H9 (cell line): ENCODE measurements around the gene NFE2. TPM values are rescaled to one million over a fixed set of nuclear protein-coding genes. Genes with fewer than 3 reads are reported as not detected.

Experiments used
- DNase-seq: peaks from one replicate; pipeline ENCODE4 v3.0.0-alpha.2; 2017
- H2AFZ ChIP-seq: one replicate; pipeline ENCODE4 v1.6.1; 2013; ENCODE audit warnings: mild to moderate bottlenecking, low read length, control low read depth, moderate library complexity
- H2AK5ac ChIP-seq: 2 replicates; pipeline ENCODE4 v1.6.1; 2013; ENCODE audit warnings: low read length, control low read depth, mixed read lengths; ENCODE audit not compliant: insufficient read length
- H2BK120ac ChIP-seq: one replicate; pipeline ENCODE4 v1.6.1; 2013; ENCODE audit warnings: low read depth, mild to moderate bottlenecking, low read length, control low read depth, inconsistent platforms; ENCODE audit not compliant: poor library complexity, severe bottlenecking
- H2BK12ac ChIP-seq: 2 replicates; pipeline ENCODE4 v1.6.1; 2013; ENCODE audit warnings: low read length, control low read depth, mixed read lengths, low read depth; ENCODE audit not compliant: insufficient read length
- H2BK15ac ChIP-seq: 2 replicates; pipeline ENCODE4 v1.6.1; 2013; ENCODE audit warnings: low read depth, low read length, control low read depth
- H2BK20ac ChIP-seq: one replicate; pipeline ENCODE4 v1.6.1; 2013; ENCODE audit warnings: low read depth, mild to moderate bottlenecking, low read length, control low read depth, inconsistent platforms; ENCODE audit not compliant: poor library complexity, severe bottlenecking
- H2BK5ac ChIP-seq: 2 replicates; pipeline ENCODE4 v1.6.1; 2013; ENCODE audit warnings: low read length, control low read depth, mixed read lengths; ENCODE audit not compliant: insufficient read length
- H3K14ac ChIP-seq: 2 replicates; pipeline ENCODE4 v1.6.1; 2013; ENCODE audit warnings: low read length, control low read depth; ENCODE audit not compliant: insufficient read depth
- H3K18ac ChIP-seq: 2 replicates; pipeline ENCODE4 v1.6.1; 2013; ENCODE audit warnings: low read depth, mild to moderate bottlenecking, mixed read lengths, low read length, control low read depth; ENCODE audit not compliant: insufficient read length
- H3K23ac ChIP-seq: 2 replicates; pipeline ENCODE4 v1.6.1; 2013; ENCODE audit warnings: low read length, control low read depth, mixed read lengths, low read depth; ENCODE audit not compliant: insufficient read length
- H3K23me2 ChIP-seq: 2 replicates; pipeline ENCODE4 v1.6.1; 2013; ENCODE audit warnings: low read depth, mild to moderate bottlenecking, mixed read lengths, low read length, control low read depth; ENCODE audit not compliant: insufficient read length, poor library complexity, severe bottlenecking
- H3K27ac ChIP-seq: 2 replicates; pipeline ENCODE4 v1.5.1; 2013; ENCODE audit warnings: low read length, control low read depth, mixed read lengths, low read depth; ENCODE audit not compliant: insufficient read length
- H3K27me3 ChIP-seq: 2 replicates; pipeline ENCODE4 v1.6.1; 2013; ENCODE audit warnings: low read length, control low read depth, inconsistent platforms; ENCODE audit not compliant: insufficient read depth
- H3K4ac ChIP-seq: 2 replicates; pipeline ENCODE4 v1.6.1; 2013; ENCODE audit warnings: low read depth, mild to moderate bottlenecking, control low read depth, inconsistent platforms, low read length, moderate library complexity
- H3K4me1 ChIP-seq: 2 replicates; pipeline ENCODE4 v1.6.1; 2013; ENCODE audit warnings: low read length, control low read depth, inconsistent platforms; ENCODE audit not compliant: insufficient read depth
- H3K4me2 ChIP-seq: 2 replicates; pipeline ENCODE4 v1.6.1; 2013; ENCODE audit warnings: low read length, control low read depth, mixed read lengths; ENCODE audit not compliant: insufficient read length, insufficient read depth
- H3K56ac ChIP-seq: 2 replicates; pipeline ENCODE4 v1.6.1; 2013; ENCODE audit warnings: low read depth, mild to moderate bottlenecking, mixed read lengths, low read length, control low read depth; ENCODE audit not compliant: insufficient read length
- H3K79me1 ChIP-seq: 2 replicates; pipeline ENCODE4 v1.6.1; 2013; ENCODE audit warnings: low read depth, mild to moderate bottlenecking, moderate library complexity, low read length, control low read depth, inconsistent platforms; ENCODE audit not compliant: insufficient read depth, poor library complexity, severe bottlenecking
- H3K79me2 ChIP-seq: 2 replicates; pipeline ENCODE4 v1.6.1; 2013; ENCODE audit warnings: low read length, control low read depth, inconsistent platforms; ENCODE audit not compliant: insufficient read depth
- H3K9ac ChIP-seq: 2 replicates; pipeline ENCODE4 v1.6.1; 2013; ENCODE audit warnings: low read length, control low read depth, mixed read lengths; ENCODE audit not compliant: insufficient read length; ENCODE audit errors: extremely low read depth
- H3K9me3 ChIP-seq: one replicate; pipeline ENCODE4 v1.6.1; 2013; ENCODE audit warnings: low read depth, low read length, inconsistent platforms; ENCODE audit not compliant: control insufficient read depth
- H3T11ph ChIP-seq: one replicate; pipeline ENCODE4 v1.6.1; 2013; ENCODE audit warnings: mild to moderate bottlenecking, low read length, control low read depth, inconsistent platforms
- H4K20me1 ChIP-seq: one replicate; pipeline ENCODE4 v1.6.1; 2013; ENCODE audit not compliant: control insufficient read depth, insufficient read length, insufficient read depth
- H4K5ac ChIP-seq: 2 replicates; pipeline ENCODE4 v1.6.1; 2013; ENCODE audit warnings: low read depth, mild to moderate bottlenecking, mixed read lengths, low read length, control low read depth; ENCODE audit not compliant: insufficient read length
- H4K8ac ChIP-seq: replicated peaks from 2 replicates; pipeline ENCODE4 v1.6.1; 2013; ENCODE audit warnings: low read length, control low read depth, mixed read lengths, low read depth; ENCODE audit not compliant: insufficient read length
- H4K91ac ChIP-seq: 2 replicates; pipeline ENCODE4 v1.6.1; 2013; ENCODE audit warnings: low read depth, mild to moderate bottlenecking, moderate library complexity, mixed read lengths, low read length, control low read depth; ENCODE audit not compliant: insufficient read length
- H3K27ac Mint-ChIP-seq, 3 experiments: 2 replicates in 2 of 3; 3 replicates in 1 of 3; pipeline ENCODE4 v1.8.0; 2020 to 2021; ENCODE audit warnings: mixed read lengths in 3 of 3, mild to moderate bottlenecking in 1 of 3, moderate library complexity in 1 of 3
- H3K27me3 Mint-ChIP-seq: 2 replicates; pipeline ENCODE4 v1.8.0; 2021; ENCODE audit warnings: low read depth, mild to moderate bottlenecking, moderate library complexity, mixed read lengths
- H3K36me3 Mint-ChIP-seq, 3 experiments: 2 replicates in 2 of 3; 3 replicates in 1 of 3; pipeline ENCODE4 v1.8.0; 2020 to 2021; ENCODE audit warnings: low read depth in 3 of 3, mixed read lengths in 3 of 3; ENCODE audit not compliant: insufficient read depth in 1 of 3
- H3K4me1 Mint-ChIP-seq, 2 experiments: 2 replicates each; pipeline ENCODE4 v1.8.0; 2020; ENCODE audit warnings: mixed read lengths in 2 of 2
- H3K4me3 Mint-ChIP-seq, 2 experiments: 2 replicates in 1 of 2; 3 replicates in 1 of 2; pipeline ENCODE4 v1.8.0; 2020 to 2021; ENCODE audit warnings: mild to moderate bottlenecking in 2 of 2, mixed read lengths in 2 of 2, moderate library complexity in 1 of 2
- H3K9me3 Mint-ChIP-seq, 2 experiments: 2 replicates in 1 of 2; 3 replicates in 1 of 2; pipeline ENCODE4 v1.8.0; 2020; ENCODE audit warnings: mild to moderate bottlenecking in 2 of 2, mixed read lengths in 2 of 2, moderate library complexity in 1 of 2
- CTCF ChIP-seq: fragments of 200-600 bp; sonication (generic); conservative IDR thresholded peaks from 3 replicates; pipeline ENCODE4 v1.8.0; 2021; ENCODE audit warnings: antibody characterized with exemption, mild to moderate bottlenecking
- total RNA-seq: library from RNA; stranded (reverse); gene quantifications from 2 replicates; pipeline ENCODE4 v1.2.1, GENCODE V29; 2021

NFE2 gene
- total RNA-seq, 1 experiment from 2014 or later: 1.2 TPM

GRCh38 chr12:54258201-54258681 lies 42.6 kb downstream of the NFE2 start:
- H3K4me1 Mint-ChIP-seq: peaks cover 44 to 56% of the 10 kb centered on the region in 2 experiments
- no peaks in the 10 kb centered on the region for H3K27me3 Mint-ChIP-seq

More at GRCh38 chr12:54258201-54258681, 42.6 kb downstream of the NFE2 start:
- Histone ChIP-seq H4K8ac (no peak overlapping the region), H3K9me3 (no peaks in the 10 kb centered on the region), H3K23ac (no peak overlapping the region), H2AFZ (no peak overlapping the region), H3K79me2 (no peaks in the 10 kb centered on the region; the same call in 1 of the 2 replicates), H3K56ac (no peak overlapping the region), H2BK12ac (no peak overlapping the region), H3K4me1 (peaks cover 14% of the 10 kb centered on the region; the same call in 1 of the 2 replicates), H4K20me1 (no peaks in the 10 kb centered on the region), H2BK120ac (no peak overlapping the region), H3K27ac (peak overlapping the region; percentile 79), H3T11ph (no peak overlapping the region), H3K18ac (no peak overlapping the region), H2BK15ac (no peak overlapping the region), H4K5ac (no peak overlapping the region), H2AK5ac (no peak overlapping the region), H3K4ac (no peak overlapping the region), H4K91ac (no peak overlapping the region), H2BK20ac (no peak overlapping the region), H3K79me1 (no peaks in the 10 kb centered on the region), H2BK5ac (no peak overlapping the region), H3K9ac (peak overlapping the region; percentile 20), H3K27me3 (no peaks in the 10 kb centered on the region), H3K23me2 (peaks cover 3% of the 10 kb centered on the region), H3K4me2 (peak overlapping the region; percentile 88), H3K14ac (no peak overlapping the region; the same call in 1 of the 2 replicates)
- Mint-ChIP-seq H3K9me3 (no peaks in the 10 kb centered on the region), H3K4me3 (peak overlapping the region; percentile 47 to 72), H3K36me3 (peaks cover 28 to 39% (median 35%) of the 10 kb centered on the region in 3 experiments; a peak in 6 of 7 replicates), H3K27ac (peak overlapping the region; percentile 95 to 99 (median 98))
- no peak for DNase-seq
- TF ChIP-seq CTCF: no peak
